Left ventricle myocardium inferior (tissue), 1 donor: ENCODE data around the gene TENM3. TPM values are rescaled to one million over a fixed set of nuclear protein-coding genes. Genes with fewer than 3 reads are reported as not detected.

Experiments used
- DNase-seq: peaks from one replicate; pipeline ENCODE4 v3.0.0-alpha.2; 2020
- H3K27ac ChIP-seq: fragments of 200-600 bp; replicated peaks from 2 replicates; pipeline ENCODE4 v1.8.0; 2021
- H3K27me3 ChIP-seq: fragments of 200-600 bp; 2 replicates; pipeline ENCODE4 v1.8.0; 2021; ENCODE audit warnings: low read depth
- H3K36me3 ChIP-seq: fragments of 200-600 bp; 2 replicates; pipeline ENCODE4 v1.8.0; 2021
- H3K4me1 ChIP-seq: fragments of 200-600 bp; 2 replicates; pipeline ENCODE4 v1.8.0; 2021
- H3K4me3 ChIP-seq: fragments of 200-600 bp; 2 replicates; pipeline ENCODE4 v1.8.0; 2021; ENCODE audit warnings: mild to moderate bottlenecking, moderate library complexity
- H3K9me3 ChIP-seq: fragments of 200-600 bp; replicated peaks from 2 replicates; pipeline ENCODE4 v1.8.0; 2021
- intact Hi-C: fragments of 100-400 bp; cut with micrococcal nuclease; formaldehyde crosslinking; loops from one replicate; pipeline ENCODE4 v1.11.0; 2022
- total RNA-seq: library from RNA; stranded (reverse); fragmentation: NEBNext Ultra II Directional; extraction: Animal tissue kit (Norgen Biotek cat#: 25700); gene quantifications from one replicate; pipeline ENCODE4 v1.2.1, GENCODE V29; 2021
- TF ChIP-seq, protein P1 (sequence below): fragments of 200-600 bp; IDR thresholded peaks from 2 replicates; pipeline ENCODE4 v1.8.0; 2021; ENCODE audit warnings: antibody characterized with exemption, mild to moderate bottlenecking, borderline replicate concordance
- donor health status: DM: no; HTN: yes; CAD: no; lungs with severe emphysema.

TENM3 gene
- total RNA-seq, 1 donor from 2014 or later: 1.5 TPM

- no peaks in the 10 kb centered on the region for H3K27me3 ChIP-seq
- H3K36me3 ChIP-seq: no peaks in the 10 kb centered on the region
- no peaks in the 10 kb centered on the region for H3K9me3 ChIP-seq
- TF ChIP-seq, protein P1, sequence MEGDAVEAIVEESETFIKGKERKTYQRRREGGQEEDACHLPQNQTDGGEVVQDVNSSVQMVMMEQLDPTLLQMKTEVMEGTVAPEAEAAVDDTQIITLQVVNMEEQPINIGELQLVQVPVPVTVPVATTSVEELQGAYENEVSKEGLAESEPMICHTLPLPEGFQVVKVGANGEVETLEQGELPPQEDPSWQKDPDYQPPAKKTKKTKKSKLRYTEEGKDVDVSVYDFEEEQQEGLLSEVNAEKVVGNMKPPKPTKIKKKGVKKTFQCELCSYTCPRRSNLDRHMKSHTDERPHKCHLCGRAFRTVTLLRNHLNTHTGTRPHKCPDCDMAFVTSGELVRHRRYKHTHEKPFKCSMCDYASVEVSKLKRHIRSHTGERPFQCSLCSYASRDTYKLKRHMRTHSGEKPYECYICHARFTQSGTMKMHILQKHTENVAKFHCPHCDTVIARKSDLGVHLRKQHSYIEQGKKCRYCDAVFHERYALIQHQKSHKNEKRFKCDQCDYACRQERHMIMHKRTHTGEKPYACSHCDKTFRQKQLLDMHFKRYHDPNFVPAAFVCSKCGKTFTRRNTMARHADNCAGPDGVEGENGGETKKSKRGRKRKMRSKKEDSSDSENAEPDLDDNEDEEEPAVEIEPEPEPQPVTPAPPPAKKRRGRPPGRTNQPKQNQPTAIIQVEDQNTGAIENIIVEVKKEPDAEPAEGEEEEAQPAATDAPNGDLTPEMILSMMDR: no peak
- no peak overlapping the region for H3K27ac ChIP-seq
- DNase-seq: no peak
- intact Hi-C loops: no loop called here
- H3K4me3 ChIP-seq: no peak overlapping the region
- H3K4me1 ChIP-seq: no peaks in the 10 kb centered on the region
These were observed 184.4 kb downstream of the TENM3 start for GRCh38 chr4:182427554-182427953.

DNA sequence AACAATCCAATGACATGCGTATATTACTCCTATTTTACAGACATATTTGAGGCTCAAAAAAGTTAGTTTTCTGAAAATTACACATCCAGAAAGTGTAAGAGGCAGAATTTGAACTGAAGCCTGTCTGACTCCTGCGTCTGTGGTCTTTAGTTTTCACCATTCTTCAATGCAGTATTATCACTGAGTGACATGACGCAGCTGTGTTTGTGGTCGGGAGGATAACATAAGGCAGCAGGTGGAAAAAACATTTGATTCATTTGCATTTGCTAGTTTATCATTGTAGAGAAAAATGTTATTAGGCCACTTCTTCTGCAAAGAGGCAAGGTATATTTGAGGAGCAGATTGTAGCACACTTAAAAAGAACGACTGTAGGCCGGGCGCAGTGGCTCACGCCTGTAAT, 186.7 kb downstream of the TENM3 start:
- TF ChIP-seq, protein P1: no peak
- H3K4me1 ChIP-seq: no peaks in the 10 kb centered on the region
- H3K36me3 ChIP-seq: no peaks in the 10 kb centered on the region
- no peak overlapping the region for H3K27ac ChIP-seq
- H3K9me3 ChIP-seq: no peaks in the 10 kb centered on the region
- DNase-seq: no peak
- no peak overlapping the region for H3K4me3 ChIP-seq
- peaks cover 5% of the 10 kb centered on the region for H3K27me3 ChIP-seq
- intact Hi-C loops: no loop called here

DNA sequence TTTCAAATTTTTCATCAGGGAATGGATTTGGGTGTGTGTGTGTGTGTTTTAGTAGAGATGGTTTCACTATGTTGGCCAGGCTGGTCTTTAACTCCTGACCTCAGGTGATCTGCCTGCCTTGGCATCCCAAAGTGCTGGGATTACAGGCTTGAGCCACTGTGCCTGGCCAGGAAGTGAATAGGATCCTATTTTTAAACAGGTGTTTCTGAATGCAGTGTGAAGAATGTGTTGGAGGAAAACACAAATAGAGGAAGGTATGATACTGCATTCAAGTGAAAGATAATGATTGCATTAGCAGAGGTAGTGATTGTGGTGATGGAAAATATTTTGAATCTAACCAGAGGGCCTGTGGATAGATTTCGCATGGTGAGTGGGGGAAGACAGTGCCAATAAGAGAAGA, 189.6 kb downstream of the TENM3 start:
- Histone ChIP-seq H3K9me3 (no peaks in the 10 kb centered on the region), H3K4me3 (no peak overlapping the region), H3K4me1 (no peaks in the 10 kb centered on the region), H3K36me3 (no peaks in the 10 kb centered on the region), H3K27me3 (peaks cover 16% of the 10 kb centered on the region), H3K27ac (no peak overlapping the region)
- no peak for DNase-seq
- TF ChIP-seq, protein P1: no peak
- intact Hi-C loops: no loop called here

DNA sequence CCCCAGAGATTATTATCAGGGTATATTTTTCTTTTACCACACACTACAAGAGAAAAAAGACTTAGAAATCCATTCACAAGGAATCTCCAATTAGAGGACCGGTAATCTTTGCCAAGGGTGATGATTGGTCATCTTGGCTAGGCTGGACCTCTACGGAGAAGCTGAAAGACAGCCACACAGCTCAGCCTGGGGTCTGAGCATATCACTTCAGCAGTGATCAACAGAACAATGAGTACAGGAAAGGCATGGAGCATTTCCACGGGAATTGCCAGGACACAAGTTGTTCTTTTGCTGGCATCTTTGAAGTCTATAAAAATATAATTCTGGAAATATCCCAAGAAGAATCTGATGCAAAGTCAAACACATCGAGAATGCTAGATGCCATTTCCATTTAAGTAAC, 191.5 kb downstream of the TENM3 start:
- Histone ChIP-seq H3K27ac (no peak overlapping the region), H3K4me3 (no peak overlapping the region), H3K9me3 (no peaks in the 10 kb centered on the region), H3K36me3 (no peaks in the 10 kb centered on the region), H3K4me1 (no peaks in the 10 kb centered on the region), H3K27me3 (peaks cover 16% of the 10 kb centered on the region)
- TF ChIP-seq, protein P1: no peak
- DNase-seq: no peak
- intact Hi-C loops: no loop called here

DNA sequence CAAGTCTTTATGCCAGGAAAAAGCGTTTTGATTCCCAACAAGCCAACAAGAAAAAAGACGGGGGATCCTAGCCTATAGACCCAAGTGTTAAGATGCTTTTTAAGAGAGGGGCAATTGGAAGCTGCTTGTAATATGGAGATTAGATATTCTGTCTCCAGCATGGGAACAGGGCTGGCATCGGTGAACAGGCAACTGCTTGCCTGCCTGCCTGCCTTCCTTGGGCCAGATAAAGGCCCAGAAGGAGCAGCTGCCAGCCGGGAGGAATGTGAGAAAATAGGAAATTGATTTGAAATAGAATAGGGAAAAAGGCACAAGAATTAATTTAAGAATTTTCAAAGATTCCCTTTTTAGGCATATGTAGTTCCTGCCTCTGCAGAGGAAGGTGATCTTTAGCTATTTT, 192.2 kb downstream of the TENM3 start:
- Histone ChIP-seq H3K27ac (no peak overlapping the region), H3K27me3 (peaks cover 16% of the 10 kb centered on the region), H3K36me3 (no peaks in the 10 kb centered on the region), H3K4me1 (no peaks in the 10 kb centered on the region), H3K9me3 (no peaks in the 10 kb centered on the region), H3K4me3 (no peak overlapping the region)
- no peak for DNase-seq
- intact Hi-C loops: no loop called here
- TF ChIP-seq, protein P1: no peak

DNA sequence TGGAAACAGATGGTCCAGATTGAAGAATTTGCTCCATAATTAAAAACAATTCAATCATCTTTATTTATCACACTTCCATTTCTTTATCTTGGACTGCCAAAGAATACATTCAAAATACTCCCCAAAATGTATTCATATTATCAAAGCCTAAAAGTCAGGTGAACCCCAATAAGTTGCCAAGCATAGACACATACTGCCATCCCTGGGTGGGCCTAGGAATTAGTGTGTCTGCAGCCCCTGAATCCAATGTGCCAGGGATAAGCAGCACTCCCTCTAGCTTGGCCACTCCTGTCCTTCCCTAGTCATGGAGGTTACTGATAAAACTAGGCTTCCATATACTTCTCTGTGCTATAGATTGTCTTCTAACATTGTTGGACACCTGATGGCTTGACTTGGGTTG, 199.9 kb downstream of the TENM3 start:
- intact Hi-C loops: no loop called here
- peaks cover 5% of the 10 kb centered on the region for H3K4me1 ChIP-seq
- H3K27me3 ChIP-seq: peaks cover 5% of the 10 kb centered on the region
- H3K4me3 ChIP-seq: no peak overlapping the region
- no peaks in the 10 kb centered on the region for H3K36me3 ChIP-seq
- DNase-seq: no peak
- TF ChIP-seq, protein P1: no peak
- no peaks in the 10 kb centered on the region for H3K9me3 ChIP-seq
- no peak overlapping the region for H3K27ac ChIP-seq
